HG03280 (cell line): ENCODE results near the gene TMEM196.
A peak's percentile ranks its signal among the peaks of the same experiment; 100 is the strongest.

ENCODE experiments used
- ATAC-seq: cut with Tn5 transposase; IDR thresholded peaks from one replicate; pipeline ENCODE4 v1.9.1; 2021; ENCODE audit warnings: mild to moderate bottlenecking, moderate library complexity; ENCODE audit not compliant: unreplicated experiment

The TMEM196 gene

DNA sequence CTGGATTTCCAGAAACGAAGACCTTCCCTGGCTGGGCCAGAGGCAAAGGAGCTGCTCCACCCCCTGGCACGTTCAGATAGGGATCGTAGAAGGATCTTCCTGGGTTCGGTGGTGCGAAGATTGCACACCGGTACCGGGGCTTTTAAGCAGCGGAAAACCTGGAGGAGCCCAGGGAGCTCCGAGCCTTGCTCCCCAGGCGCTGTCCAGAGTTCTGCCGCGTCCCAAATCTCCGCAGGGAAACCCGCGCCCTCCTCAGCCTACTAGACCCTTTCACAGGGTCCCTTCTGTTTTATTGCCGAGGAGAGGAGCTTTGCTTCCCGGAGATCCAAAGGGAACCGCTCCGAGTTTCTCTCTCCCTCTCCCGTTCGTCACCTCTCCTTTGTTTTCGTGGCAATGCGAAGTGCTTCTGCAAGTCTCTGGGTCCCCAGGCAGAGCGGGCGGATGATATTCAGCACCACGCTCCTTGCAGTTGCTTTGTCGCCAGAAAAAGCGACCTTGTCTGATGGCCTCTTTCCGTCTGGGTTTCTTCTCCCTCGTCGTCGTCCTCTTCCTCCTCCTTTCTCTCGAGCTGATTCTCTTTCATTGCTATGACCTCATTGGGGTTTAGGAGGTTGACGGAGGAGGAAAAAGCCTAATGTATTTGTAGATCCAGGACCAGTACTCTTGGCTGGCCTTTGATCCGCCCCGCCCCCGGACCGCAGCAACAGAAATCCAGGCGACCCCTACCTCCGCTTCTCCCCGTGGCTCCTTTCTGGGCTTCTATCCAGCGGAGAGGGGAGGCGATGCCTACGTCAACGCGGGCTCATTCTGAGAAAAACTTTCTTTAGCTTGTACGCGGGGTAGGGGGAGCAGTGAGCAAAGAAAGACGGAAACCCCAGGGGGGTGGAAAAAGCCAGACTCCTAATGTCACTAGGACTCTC, at the start of gene TMEM196:
TMEM196 (minus strand) TSS at position 777 of the 920 bp plus-strand sequence. CDS start 921 bp downstream, outside the sequence.
- ATAC-seq, result no peak

DNA sequence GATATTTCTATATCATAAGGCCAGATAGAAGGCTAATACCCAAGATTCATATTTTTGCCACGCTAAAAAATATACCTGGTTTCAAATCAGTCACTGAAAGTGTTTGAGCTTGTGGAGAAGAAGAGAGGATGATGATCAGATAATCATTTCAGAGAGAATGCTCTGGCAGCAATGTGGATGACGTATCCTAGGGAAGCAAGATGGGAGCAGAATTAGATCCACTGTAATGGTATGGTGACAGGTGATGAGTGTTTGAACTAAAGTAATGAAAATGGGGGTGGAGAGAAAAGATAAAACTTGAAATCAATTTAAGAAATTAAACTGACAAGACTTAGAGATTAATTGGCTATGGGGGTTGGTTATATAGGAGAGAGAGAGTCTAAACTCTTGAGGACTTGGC, 42.7 kb upstream of the TMEM196 start:
- ATAC-seq, result no peak

DNA sequence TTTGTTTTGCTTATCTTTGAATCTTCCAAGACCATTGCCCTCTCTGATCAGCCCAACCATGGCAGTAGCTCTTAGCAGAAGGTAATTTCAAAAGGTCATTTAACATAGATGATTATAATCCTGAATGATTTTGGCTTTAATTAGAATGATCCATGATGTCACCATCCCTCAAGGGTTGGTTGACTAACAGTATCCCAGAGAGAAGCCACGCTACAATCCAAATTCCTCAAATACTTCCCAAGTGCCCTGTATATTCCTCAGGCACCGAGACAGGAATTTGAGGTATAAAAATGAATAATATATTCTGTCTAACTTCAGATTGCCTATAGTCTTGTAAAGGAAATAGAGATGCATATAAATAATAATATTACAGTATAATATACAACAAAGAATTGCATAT, 42.1 kb upstream of the TMEM196 start:
- no peak for ATAC-seq

DNA sequence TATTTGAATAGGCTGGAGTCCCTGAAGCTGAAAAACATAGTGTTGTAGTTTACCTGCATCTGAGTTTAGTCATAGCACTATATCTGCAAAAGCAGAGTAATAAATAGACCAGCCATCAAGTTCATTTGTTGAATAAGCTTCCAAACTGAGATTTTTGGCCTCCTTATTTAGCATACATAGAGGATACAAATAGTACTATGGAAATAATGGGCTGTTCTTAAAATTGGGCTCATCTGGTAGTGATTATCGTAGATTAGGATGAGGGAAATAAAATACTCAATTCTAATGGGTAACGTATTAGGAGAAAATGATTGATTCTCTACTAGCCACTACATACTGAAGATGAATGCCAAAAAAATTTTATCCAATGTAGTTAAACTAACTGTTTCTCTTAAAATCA, 41.4 kb upstream of the TMEM196 start:
- ATAC-seq, result no peak

DNA sequence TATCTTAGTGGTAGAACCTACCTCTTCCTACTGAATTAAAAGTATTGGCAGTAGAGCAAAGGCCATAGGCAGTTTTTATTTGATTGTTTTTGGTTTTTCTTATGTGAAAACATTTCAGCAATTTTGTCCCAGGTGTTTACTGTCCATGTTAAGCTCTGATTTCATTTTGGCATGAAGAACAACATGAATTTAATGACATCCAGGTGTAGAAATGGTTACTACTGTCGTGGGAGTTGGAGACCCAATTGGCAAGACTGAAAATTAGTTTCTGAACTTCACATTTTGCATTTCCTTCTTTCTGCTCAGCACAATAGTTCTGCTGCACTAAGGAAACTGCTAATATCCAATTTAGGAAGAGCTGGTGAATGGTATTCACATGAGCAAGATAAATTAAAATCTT, 38.0 kb upstream of the TMEM196 start:
- no peak for ATAC-seq

DNA sequence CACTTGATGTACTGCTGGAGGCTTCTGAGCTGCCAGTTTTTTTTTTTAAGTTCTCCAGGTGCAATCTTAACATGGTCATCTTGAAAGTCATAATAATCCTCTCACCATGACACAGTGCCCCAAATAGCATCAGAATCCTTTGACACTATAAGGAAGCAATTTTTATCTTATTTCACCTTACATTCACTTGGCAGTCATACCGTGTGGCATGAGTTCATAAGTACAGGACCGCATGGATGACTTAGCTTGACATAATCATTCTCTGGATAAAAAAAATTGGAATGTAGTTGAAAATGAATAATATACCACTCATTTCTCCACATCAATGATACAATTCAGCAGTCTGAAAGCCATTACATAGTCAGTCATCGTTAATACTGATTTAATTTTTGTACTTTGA, 25.6 kb upstream of the TMEM196 start:
- ATAC-seq, result no peak

DNA sequence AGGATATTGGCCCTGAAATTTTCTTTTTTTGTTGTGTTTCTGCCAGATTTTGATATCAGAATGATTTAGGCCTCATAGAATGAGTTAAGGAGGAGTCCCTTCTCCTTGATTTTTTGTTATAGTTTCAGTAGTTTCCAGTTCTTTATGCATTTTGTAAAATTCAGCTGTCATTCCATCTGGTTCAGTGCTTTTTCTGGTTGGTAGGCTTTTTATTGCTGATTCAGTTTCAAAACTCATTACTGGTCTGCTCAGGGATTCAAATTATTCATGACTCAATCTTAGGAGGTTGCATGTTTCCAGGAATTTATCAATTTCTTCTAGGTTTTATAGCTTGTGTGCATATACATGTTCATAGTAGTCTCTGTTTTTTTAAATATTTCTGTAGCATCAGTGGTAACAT, 10.1 kb upstream of the TMEM196 start:
- ATAC-seq, result no peak

DNA sequence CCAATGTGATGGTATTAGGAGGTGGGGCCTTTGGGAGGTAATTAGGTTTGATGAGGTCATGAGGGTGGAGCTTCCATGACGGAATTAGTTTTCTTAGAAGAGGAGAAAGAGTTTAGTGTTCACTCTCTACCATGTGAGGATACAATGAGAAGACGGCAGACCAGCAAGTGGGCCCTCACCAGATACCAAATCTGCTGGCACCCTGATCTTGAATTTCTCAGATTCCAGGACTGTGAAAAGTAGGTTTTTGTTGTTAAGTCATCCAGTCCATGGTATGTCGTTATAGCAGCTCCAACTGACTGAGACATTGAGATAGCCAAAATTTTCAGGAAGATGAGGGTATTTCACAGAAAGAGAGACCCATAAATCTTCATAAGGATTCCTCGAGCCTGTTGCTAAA, 3.6 kb upstream of the TMEM196 start:
- no peak for ATAC-seq

DNA sequence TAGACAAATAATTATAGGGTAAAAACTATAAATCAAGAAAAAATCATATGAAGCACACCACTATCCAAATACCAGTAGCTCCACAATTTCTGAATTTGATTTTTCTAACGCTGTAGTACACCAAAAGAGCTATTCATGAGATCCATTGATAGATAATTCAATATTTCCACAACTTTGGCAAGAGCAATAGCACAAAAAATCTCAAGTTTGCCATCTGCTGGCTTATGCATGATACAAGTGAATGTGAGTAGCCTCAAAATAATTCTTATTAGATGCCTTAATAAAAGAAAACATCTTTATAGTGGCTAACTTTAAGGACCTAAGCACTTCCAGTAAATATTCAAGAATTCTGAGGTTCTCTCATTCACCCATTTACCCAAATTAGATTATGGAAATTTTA, 2.2 kb upstream of the TMEM196 start:
- no peak for ATAC-seq

DNA sequence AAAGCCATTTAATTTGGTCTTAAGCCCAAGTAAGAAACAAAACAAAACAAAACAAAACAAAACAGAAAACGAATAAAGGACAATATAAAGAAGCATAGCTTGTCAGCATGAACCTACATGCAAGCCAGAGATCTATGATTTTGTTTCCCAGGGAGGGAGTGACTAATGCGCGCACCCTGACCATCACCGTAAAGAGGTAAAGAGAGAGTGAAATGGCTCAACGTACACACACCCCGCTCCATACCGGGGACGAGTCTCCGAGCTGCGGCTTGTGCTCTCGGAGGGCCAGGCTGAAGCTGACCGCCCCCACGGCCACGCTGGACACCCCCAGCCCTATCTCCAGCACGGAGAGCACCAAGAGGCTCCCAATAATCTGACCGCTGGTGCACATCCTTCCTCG, 1.1 kb downstream of the TMEM196 start:
- ATAC-seq, result no peak

DNA sequence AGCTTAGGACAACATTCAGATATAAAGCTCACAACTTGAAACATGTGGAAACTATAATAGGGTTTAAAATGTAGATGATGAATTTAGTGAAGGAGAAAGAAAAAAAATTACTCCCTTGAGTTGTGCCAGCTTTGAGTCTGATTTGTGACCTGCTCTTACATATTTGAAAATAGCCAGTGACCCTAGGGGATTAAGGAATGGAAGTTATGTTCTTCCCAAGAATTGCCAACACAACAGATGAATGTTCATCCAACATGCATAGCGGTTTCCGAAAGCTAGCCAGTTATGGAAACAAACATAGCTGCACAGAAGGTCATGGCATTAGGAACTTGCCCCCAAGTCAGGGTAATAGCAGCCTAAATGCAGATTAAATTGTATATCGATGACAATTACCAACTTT, 10.8 kb downstream of the TMEM196 start:
- no peak for ATAC-seq

DNA sequence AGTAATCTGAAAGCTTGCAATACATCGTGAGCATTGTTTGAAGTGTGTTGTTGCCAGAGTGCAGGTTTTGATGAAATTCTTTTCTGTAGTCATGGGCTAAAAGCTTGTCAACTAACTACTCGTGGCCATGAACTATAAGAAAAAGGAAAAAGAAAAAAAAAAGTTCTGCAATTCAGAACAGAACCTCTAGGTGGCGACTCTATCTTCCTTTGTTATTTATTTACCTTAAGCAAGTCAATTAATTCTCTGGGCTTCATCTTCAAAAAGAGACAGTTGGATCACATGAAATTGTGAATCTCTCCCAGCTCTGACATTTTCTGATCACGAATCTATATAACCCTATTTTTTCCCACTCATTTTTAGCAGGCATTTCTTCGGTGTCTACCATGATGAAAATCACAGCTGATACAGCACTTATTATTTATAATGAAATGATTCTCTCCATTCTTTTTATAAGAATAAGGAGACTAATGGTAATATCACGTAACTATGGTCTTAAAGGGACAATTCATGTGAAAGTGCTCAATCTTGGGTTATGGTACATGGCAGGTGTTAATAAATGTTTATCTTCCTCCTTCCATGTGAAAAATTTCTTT, 18.8 kb downstream of the TMEM196 start:
- no peak for ATAC-seq

DNA sequence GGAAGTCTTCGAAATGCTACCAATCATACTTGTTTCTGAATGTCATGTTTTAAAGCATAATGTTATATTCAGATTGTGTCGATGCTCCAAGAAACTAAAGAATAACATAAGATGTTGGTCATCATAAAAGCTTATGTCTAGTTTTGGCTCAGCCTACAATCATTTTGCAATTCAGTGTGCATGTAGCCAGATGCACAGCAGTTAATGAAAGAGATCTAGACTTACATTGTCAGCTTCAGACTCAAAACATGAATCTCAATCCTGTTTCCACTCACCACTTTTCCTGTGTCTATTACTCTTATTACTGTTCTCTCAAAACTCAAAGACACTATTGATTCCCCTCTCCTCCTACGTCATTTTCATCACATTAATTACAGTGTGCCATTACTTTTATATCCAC, 21.4 kb downstream of the TMEM196 start:
- ATAC-seq, result no peak

DNA sequence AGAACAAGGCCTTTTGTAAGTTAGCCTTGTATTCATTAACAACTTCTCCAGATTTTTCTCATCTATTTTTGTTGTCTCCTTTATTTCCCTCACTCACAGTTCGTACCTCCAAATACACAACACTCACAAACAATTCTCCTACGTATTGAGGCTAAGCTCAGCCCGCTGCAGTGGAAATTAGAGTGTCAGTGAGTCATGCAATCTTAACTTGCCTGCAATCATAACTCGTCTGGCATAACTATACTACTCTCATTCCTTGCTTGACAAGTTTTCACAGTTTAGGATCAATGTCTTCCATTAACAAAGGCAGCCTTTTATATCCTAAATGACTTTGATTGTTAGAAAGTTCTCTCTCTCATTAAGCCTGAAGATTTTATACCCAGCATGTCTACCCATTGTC, 23.8 kb downstream of the TMEM196 start:
- no peak for ATAC-seq

DNA sequence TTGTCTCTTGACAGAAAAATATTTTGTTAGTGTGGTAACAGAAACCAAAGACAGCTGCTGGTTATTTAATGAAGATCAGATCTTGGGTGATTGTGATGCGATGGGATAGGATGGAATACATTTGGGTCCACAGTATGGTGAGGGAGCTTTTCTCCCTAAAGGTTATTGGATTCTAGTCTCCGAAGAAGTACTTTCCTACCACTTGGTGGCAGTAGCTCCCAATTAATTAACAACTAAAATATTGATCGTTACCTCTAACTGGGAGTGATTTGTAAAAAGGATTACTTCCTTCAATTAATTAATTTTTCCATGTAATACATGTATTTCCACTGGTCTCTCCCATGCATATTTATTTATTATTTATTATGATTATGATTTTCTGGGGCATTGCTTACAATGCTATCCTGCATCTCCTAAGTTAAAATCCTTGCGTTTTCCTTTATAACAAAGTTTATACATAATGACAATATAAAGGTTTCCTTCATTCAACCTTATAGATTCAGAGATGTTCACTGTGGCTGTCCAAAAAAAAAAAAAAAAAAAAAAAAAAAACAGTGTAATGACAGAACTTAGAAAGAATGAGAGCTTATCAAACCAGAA, 25.6 kb downstream of the TMEM196 start:
- ATAC-seq, result peak; percentile 67

DNA sequence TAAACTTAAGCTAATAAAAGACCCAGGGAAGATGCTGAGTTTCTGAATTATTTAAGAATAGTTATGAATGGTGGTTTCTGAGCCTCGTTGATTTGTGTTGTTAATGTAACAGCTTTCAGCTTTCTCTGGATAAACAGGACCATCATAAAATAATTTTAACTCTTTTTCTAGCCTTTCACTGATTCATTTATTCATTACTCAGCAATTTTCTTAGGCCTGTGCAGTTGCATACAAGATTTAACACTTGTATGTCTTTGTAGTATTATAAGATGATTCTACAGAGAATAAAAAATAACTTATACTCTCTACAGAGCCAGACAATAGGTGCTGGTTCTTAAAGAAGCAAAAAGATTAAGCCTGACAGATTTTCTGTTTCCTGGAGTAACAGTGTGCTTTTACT, 29.3 kb downstream of the TMEM196 start:
- no peak for ATAC-seq

DNA sequence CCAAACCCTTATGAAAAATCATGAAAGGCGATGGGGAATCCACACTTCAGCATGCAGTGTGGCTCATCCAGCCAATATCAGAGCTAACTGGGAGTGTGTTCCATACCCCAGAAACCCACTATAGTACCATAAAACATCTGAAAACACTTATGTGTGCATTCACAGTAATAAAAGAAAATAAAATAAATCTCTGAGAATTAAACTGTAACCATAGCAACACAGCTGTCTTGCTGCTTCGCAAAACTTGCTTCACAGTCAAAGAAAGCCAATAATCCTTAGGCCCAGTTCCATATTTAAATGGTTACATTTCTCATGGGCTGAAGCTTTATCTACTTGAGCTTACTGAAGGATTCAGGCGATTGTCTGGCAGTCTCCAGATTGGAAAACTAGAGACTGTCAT, 44.7 kb downstream of the TMEM196 start:
- no peak for ATAC-seq

DNA sequence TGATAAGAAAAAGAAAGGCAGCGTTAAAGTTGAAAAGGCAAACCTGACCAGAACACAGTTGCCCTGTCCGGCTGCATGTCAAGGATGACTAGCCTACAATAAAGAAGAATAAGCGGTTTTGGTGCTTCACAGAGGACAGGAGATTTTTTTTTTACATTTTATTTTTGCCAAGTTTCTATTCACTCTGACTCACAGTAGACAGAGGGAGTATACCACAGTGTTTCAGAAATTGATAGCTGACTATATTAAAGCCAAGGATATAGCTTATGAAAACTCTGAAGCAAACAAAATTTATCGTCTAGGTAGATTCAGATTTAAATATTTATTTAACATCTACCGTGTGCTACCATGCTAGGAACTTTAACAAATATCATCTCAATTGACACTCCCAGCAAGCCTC, 47.6 kb downstream of the TMEM196 start:
- no peak for ATAC-seq

DNA sequence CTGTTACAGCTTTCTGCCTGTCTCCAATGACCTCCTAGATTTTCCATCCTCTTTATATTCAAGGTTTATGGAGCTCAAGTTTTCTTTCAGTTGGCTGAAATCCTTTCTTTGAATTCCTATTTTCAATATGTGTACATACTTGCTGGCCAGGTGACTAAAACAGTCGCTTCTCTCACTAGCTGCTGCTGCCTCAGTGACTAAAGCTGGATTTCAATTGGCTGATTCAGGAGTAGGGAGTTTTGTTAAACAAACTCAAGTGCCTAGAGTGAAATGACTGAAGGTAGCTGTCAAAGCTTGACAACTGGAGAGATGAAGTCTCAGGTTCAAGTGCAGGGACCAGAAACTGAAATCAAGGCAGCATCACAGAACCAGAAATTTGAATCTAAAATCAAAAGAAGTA, 57.9 kb downstream of the TMEM196 start:
- no peak for ATAC-seq

DNA sequence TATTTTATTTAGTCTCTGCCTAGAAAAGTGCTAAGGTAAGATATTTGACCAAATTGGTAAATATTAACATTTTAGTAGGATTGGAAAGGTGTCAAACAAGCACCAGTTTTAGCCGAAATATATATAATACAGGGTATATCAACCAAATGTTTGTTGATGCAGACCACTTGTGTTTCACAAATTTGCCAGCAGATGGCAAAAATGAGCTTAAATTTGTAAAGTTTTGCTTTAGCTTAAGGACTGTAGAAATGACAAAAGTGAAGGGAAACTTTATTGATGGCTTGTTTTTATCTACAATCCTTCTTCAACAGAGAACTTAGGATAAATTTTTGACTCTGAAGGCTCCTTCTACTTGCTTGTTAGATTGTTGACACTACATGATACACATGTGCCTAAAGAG, 59.7 kb downstream of the TMEM196 start:
- ATAC-seq, result no peak

DNA sequence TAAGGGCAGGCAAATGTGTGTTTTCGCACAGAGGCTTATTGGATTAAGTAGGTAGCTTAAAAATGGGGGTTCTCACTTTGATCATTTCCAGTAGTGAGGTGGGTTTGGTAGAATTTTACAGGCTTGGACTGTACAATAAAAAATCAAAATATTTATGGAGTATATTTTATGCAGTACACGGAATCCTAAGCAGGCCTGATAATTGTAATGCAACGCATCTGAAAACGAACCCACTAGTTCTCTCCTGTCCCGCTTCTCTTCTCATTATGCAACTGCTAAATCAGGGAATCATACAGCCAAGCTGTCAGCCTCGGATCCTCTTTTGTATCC, 64.2 kb downstream of the TMEM196 start:
- ATAC-seq, result peak; percentile 3
